Large intestine (tissue), 3 donors: ENCODE data around the gene GPD1. TPM values are rescaled to one million over a fixed set of nuclear protein-coding genes. Genes with fewer than 3 reads are reported as not detected.

ENCODE experiments used
- DNase-seq, 2 donors: peaks; one replicate each; pipeline versions ENCODE4 v3.0.0 to v3.0.0-alpha.2; 2013
- H3K27ac ChIP-seq: one replicate; pipeline ENCODE4 v1.5.1; 2013; ENCODE audit warnings: low read length
- H3K27me3 ChIP-seq: 2 replicates; pipeline ENCODE4 v1.6.1; 2013; ENCODE audit warnings: low read length; ENCODE audit not compliant: control insufficient read depth, insufficient read depth
- H3K36me3 ChIP-seq: 2 replicates; pipeline ENCODE4 v1.6.1; 2013; ENCODE audit warnings: low read length; ENCODE audit not compliant: control insufficient read depth, insufficient read depth
- H3K4me1 ChIP-seq: one replicate; pipeline ENCODE4 v1.6.1; 2013; ENCODE audit warnings: low read length; ENCODE audit not compliant: control insufficient read depth, insufficient read depth
- H3K4me3 ChIP-seq: one replicate; pipeline ENCODE4 v1.5.1; 2013; ENCODE audit warnings: low read length
- H3K9me3 ChIP-seq: one replicate; pipeline ENCODE4 v1.6.1; 2013; ENCODE audit warnings: mild to moderate bottlenecking, low read depth, low read length, moderate library complexity; ENCODE audit not compliant: control insufficient read depth
- WGBS: methylation state at CpG from one replicate; pipeline ENCODE4 v1.1.5; 2013; ENCODE audit warnings: low lambda C conversion rate; ENCODE audit not compliant: insufficient coverage; 5-methylcytosine and 5-hydroxymethylcytosine counted together
- polyA plus RNA-seq: library from polyadenylated mRNA; unstranded; fragments of 120-200 nt; gene quantifications from one replicate; pipeline ENCODE4 v1.2.1, GENCODE V29; 2013

Gene GPD1
- polyA plus RNA-seq, 1 donor, result 174 TPM

GRCh38 chr12:50061171-50061570 is 42.6 kb upstream of the GPD1 start:
- DNase-seq, result peak in 1 of 2 donors; percentile 48
- Histone ChIP-seq H3K36me3 (no peaks in the 10 kb centered on the region), H3K27ac (no peak overlapping the region), H3K4me1 (peaks cover 6% of the 10 kb centered on the region), H3K4me3 (no peak overlapping the region), H3K27me3 (peaks cover 26% of the 10 kb centered on the region), H3K9me3 (no peaks in the 10 kb centered on the region)
- no CpG with 5 or more reads among the region's 2 CpGs for WGBS

- Histone ChIP-seq H3K36me3 (no peaks in the 10 kb centered on the region), H3K4me3 (no peak overlapping the region), H3K27ac (no peak overlapping the region), H3K4me1 (peaks cover 1% of the 10 kb centered on the region), H3K9me3 (no peaks in the 10 kb centered on the region), H3K27me3 (peaks cover 16% of the 10 kb centered on the region)
- no peak for DNase-seq
- no CpG with 5 or more reads among the region's 6 CpGs for WGBS
These were observed 41.7 kb upstream of the GPD1 start for GRCh38 chr12:50061946-50062686.

- H3K4me3 ChIP-seq, result no peak overlapping the region
- no peak for DNase-seq
- WGBS, result no CpG with 5 or more reads among the region's 5 CpGs
- H3K27me3 ChIP-seq, result peaks cover 13% of the 10 kb centered on the region
- H3K27ac ChIP-seq, result no peak overlapping the region
- no peaks in the 10 kb centered on the region for H3K4me1 ChIP-seq
- H3K9me3 ChIP-seq, result no peaks in the 10 kb centered on the region
- no peaks in the 10 kb centered on the region for H3K36me3 ChIP-seq
These were observed 40.9 kb upstream of the GPD1 start for GRCh38 chr12:50062728-50063460.

- Histone ChIP-seq H3K9me3 (no peaks in the 10 kb centered on the region), H3K27ac (no peak overlapping the region), H3K36me3 (no peaks in the 10 kb centered on the region), H3K27me3 (no peaks in the 10 kb centered on the region), H3K4me3 (no peak overlapping the region), H3K4me1 (peaks cover 3% of the 10 kb centered on the region)
- 100% methylated on average over 1 of the region's 3 CpGs for WGBS
- DNase-seq, result no peak
These were observed 38.0 kb upstream of the GPD1 start for GRCh38 chr12:50065726-50066310.

GRCh38 chr12:50066402-50066801 is 37.4 kb upstream of the GPD1 start:
- no peak for DNase-seq
- no peaks in the 10 kb centered on the region for H3K27me3 ChIP-seq
- H3K36me3 ChIP-seq, result no peaks in the 10 kb centered on the region
- no peak overlapping the region for H3K4me3 ChIP-seq
- H3K27ac ChIP-seq, result no peak overlapping the region
- H3K9me3 ChIP-seq, result no peaks in the 10 kb centered on the region
- H3K4me1 ChIP-seq, result peaks cover 3% of the 10 kb centered on the region
- WGBS, result 100% methylated on average over 1 of the region's 5 CpGs

GRCh38 chr12:50069069-50069468 is 34.7 kb upstream of the GPD1 start:
- Histone ChIP-seq H3K27ac (no peak overlapping the region), H3K4me1 (peaks cover 3% of the 10 kb centered on the region), H3K27me3 (no peaks in the 10 kb centered on the region), H3K9me3 (no peaks in the 10 kb centered on the region), H3K4me3 (no peak overlapping the region), H3K36me3 (no peaks in the 10 kb centered on the region)
- 98% methylated on average over 5 of the region's 5 CpGs for WGBS
- no peak for DNase-seq

GRCh38 chr12:50069539-50069938 is 34.3 kb upstream of the GPD1 start:
- Histone ChIP-seq H3K4me3 (no peak overlapping the region), H3K27ac (no peak overlapping the region), H3K27me3 (no peaks in the 10 kb centered on the region), H3K9me3 (no peaks in the 10 kb centered on the region), H3K36me3 (no peaks in the 10 kb centered on the region), H3K4me1 (peaks cover 3% of the 10 kb centered on the region)
- DNase-seq, result no peak
- WGBS, result no CpG with 5 or more reads among the region's 3 CpGs

- Histone ChIP-seq H3K9me3 (no peaks in the 10 kb centered on the region), H3K27me3 (no peaks in the 10 kb centered on the region), H3K4me1 (peaks cover 10% of the 10 kb centered on the region), H3K4me3 (no peak overlapping the region), H3K27ac (no peak overlapping the region), H3K36me3 (no peaks in the 10 kb centered on the region)
- no CpG with 5 or more reads among the region's 9 CpGs for WGBS
- peak; percentile 77 to 78 for DNase-seq
These were observed 33.3 kb upstream of the GPD1 start for GRCh38 chr12:50070314-50071060.

GRCh38 chr12:50072198-50072907 is 31.5 kb upstream of the GPD1 start:
- DNase-seq, result no peak
- Histone ChIP-seq H3K36me3 (no peaks in the 10 kb centered on the region), H3K27ac (no peak overlapping the region), H3K4me3 (no peak overlapping the region), H3K9me3 (no peaks in the 10 kb centered on the region), H3K4me1 (peaks cover 15% of the 10 kb centered on the region), H3K27me3 (no peaks in the 10 kb centered on the region)
- no CpG with 5 or more reads among the region's 10 CpGs for WGBS

- no CpG with 5 or more reads among the region's 7 CpGs for WGBS
- no peak overlapping the region for H3K4me3 ChIP-seq
- H3K36me3 ChIP-seq, result no peaks in the 10 kb centered on the region
- DNase-seq, result no peak
- H3K27ac ChIP-seq, result no peak overlapping the region
- H3K27me3 ChIP-seq, result no peaks in the 10 kb centered on the region
- H3K9me3 ChIP-seq, result no peaks in the 10 kb centered on the region
- H3K4me1 ChIP-seq, result peaks cover 15% of the 10 kb centered on the region
These were observed 30.6 kb upstream of the GPD1 start for GRCh38 chr12:50073206-50073605.
